GM23248 (cell line): ENCODE measurements around the gene ADIRF.

Experiments used
- EZH2 ChIP-seq: fragments of 200-600 bp; sonication (generic); IDR thresholded peaks from 2 replicates; pipeline ENCODE4 v1.6.1; 2018; ENCODE audit warnings: antibody characterized with exemption, mild to moderate bottlenecking; ENCODE audit not compliant: insufficient read depth, poor library complexity, severe bottlenecking
- EZH2phosphoT487 ChIP-seq: fragments of 200-600 bp; sonication (generic); IDR thresholded peaks from 2 replicates; pipeline ENCODE4 v1.6.1; 2018; ENCODE audit warnings: antibody characterized with exemption, moderate library complexity, mild to moderate bottlenecking, low read depth; ENCODE audit not compliant: insufficient read depth

GRCh38 chr10:86960003-86960862 is 8.0 kb upstream of the ADIRF start:
- no peak for TF ChIP-seq EZH2
- no peak for TF ChIP-seq EZH2phosphoT487
